HCT116 (cell line): ENCODE data around the gene GOLGA6L24.
"Not testable (repeated sequence)": the region's sequence is repeated elsewhere in the genome, so short reads cannot be mapped to it uniquely, and the experiment has no call there.

Experiments used
- CTCF ChIP-seq, 3 experiments: fragments of 200-600 bp in 1 of 3; sonication (generic) in 1 of 3; IDR thresholded peaks in 2 of 3; conservative IDR thresholded peaks in 1 of 3; 2 replicates each; pipeline ENCODE4 v1.5.1; 2012 to 2017; ENCODE audit warnings: low read depth in 2 of 3, low read length in 2 of 3, antibody characterized with exemption in 1 of 3, borderline replicate concordance in 1 of 3, control low read depth in 1 of 3, mild to moderate bottlenecking in 1 of 3, mixed read lengths in 1 of 3, mixed run types in 1 of 3, moderate library complexity in 1 of 3; ENCODE audit not compliant: insufficient read depth in 1 of 3
- EZH2 ChIP-seq: fragments of 200-600 bp; sonication (generic); IDR thresholded peaks from 2 replicates; pipeline ENCODE4 v1.6.1; 2017; ENCODE audit warnings: antibody characterized with exemption, mixed run types
- EZH2phosphoT487 ChIP-seq: fragments of 200-600 bp; IDR thresholded peaks from 2 replicates; pipeline ENCODE4 v1.6.1; 2018; ENCODE audit warnings: antibody characterized with exemption, borderline replicate concordance
- POLR2A ChIP-seq: IDR thresholded peaks from 2 replicates; pipeline ENCODE4 v1.7.0; 2011; ENCODE audit warnings: borderline replicate concordance; ENCODE audit not compliant: insufficient read depth, insufficient read length; ENCODE audit errors: extremely low read depth
- POLR2AphosphoS5 ChIP-seq: IDR thresholded peaks from 2 replicates; pipeline ENCODE4 v1.6.1; 2011; ENCODE audit warnings: mild to moderate bottlenecking, low read depth, low read length, moderate library complexity
- RAD21 ChIP-seq: IDR thresholded peaks from 2 replicates; pipeline ENCODE4 v1.6.1; 2012; ENCODE audit warnings: low read depth, mild to moderate bottlenecking
- SP1 ChIP-seq: IDR thresholded peaks from 2 replicates; pipeline ENCODE4 v1.6.1; 2012; ENCODE audit warnings: low read depth
- SRF ChIP-seq: IDR thresholded peaks from 2 replicates; pipeline ENCODE4 v1.6.1; 2012; ENCODE audit warnings: low read depth
- ZNF274 ChIP-seq: fragments of 200-500 bp; sonication (Bioruptor generic); IDR thresholded peaks from 2 replicates; pipeline ENCODE4 v1.6.1; 2014; ENCODE audit warnings: mild to moderate bottlenecking, low read depth, low read length, inconsistent platforms

GRCh38 chr15:28321358-28322078 is 36.4 kb downstream of the GOLGA6L24 start:
- not testable (repeated sequence) for TF ChIP-seq CTCF (IDR thresholded peaks at IDR 0.05 in 2 of 3, conservative IDR thresholded peaks at IDR 0.05 in 1 of 3; ENCODE audit: borderline replicate concordance in 1 of 3, insufficient read depth in 1 of 3, low read depth in 2 of 3, low read length in 2 of 3); POLR2AphosphoS5; EZH2phosphoT487; POLR2A; SP1; SRF; EZH2; ZNF274; RAD21
